Liver (tissue), 9 donors: ENCODE results near the gene BICDL1. TPM values are rescaled to one million over a fixed set of nuclear protein-coding genes. Genes with fewer than 3 reads are reported as not detected.

Source experiments
- DNase-seq: peaks from one replicate; pipeline ENCODE4 v3.0.0-alpha.2; 2017; ENCODE audit warnings: low spot score
- H3K27ac ChIP-seq, 2 donors: one replicate each; pipeline ENCODE4 v1.7.0; 2013; ENCODE audit warnings: inconsistent platforms in 2 of 2, low read length in 2 of 2, control low read depth in 1 of 2, low read depth in 1 of 2, mild to moderate bottlenecking in 1 of 2
- H3K27me3 ChIP-seq, 4 donors: one replicate each; pipeline versions ENCODE4 v1.6.1 to v1.7.0; 2013; ENCODE audit warnings: low read length in 3 of 4, inconsistent platforms in 1 of 4, mild to moderate bottlenecking in 1 of 4, moderate library complexity in 1 of 4; ENCODE audit not compliant: control insufficient read depth in 4 of 4, insufficient read depth in 4 of 4
- H3K36me3 ChIP-seq, 4 donors: one replicate each; pipeline versions ENCODE4 v1.6.1 to v1.7.0; 2013; ENCODE audit warnings: low read length in 3 of 4, mild to moderate bottlenecking in 3 of 4, low read depth in 1 of 4, moderate library complexity in 1 of 4; ENCODE audit not compliant: control insufficient read depth in 4 of 4, insufficient read depth in 3 of 4
- H3K4me1 ChIP-seq, 4 donors: one replicate each; pipeline versions ENCODE4 v1.6.1 to v1.7.0; 2013; ENCODE audit warnings: low read length in 3 of 4, mild to moderate bottlenecking in 3 of 4, moderate library complexity in 1 of 4; ENCODE audit not compliant: control insufficient read depth in 4 of 4, insufficient read depth in 4 of 4
- H3K4me3 ChIP-seq, 3 donors: one replicate each; pipeline versions ENCODE4 v1.6.1 to v1.7.0; 2013; ENCODE audit warnings: low read length in 3 of 3, control low read depth in 1 of 3, low read depth in 1 of 3, mild to moderate bottlenecking in 1 of 3
- H3K9ac ChIP-seq, 2 donors: one replicate each; pipeline ENCODE4 v1.7.0; 2013; ENCODE audit warnings: low read length in 2 of 2, mild to moderate bottlenecking in 2 of 2, moderate library complexity in 2 of 2, control low read depth in 1 of 2, low read depth in 1 of 2
- H3K9me3 ChIP-seq, 4 donors: one replicate each; pipeline versions ENCODE4 v1.6.1 to v1.7.0; 2013; ENCODE audit warnings: low read length in 3 of 4; ENCODE audit not compliant: control insufficient read depth in 4 of 4
- FOXA2 ChIP-seq: IDR thresholded peaks from 2 replicates; pipeline ENCODE4 v1.6.1; 2016; ENCODE audit warnings: antibody characterized with exemption
- GABPA ChIP-seq, 2 donors: IDR thresholded peaks in 1 of 2; conservative IDR thresholded peaks in 1 of 2; 2 replicates each; pipeline ENCODE4 v1.6.1; 2016; ENCODE audit warnings: antibody characterized with exemption in 2 of 2, mild to moderate bottlenecking in 1 of 2, moderate library complexity in 1 of 2
- HNF4G ChIP-seq: IDR thresholded peaks from 2 replicates; pipeline ENCODE4 v1.6.1; 2016; ENCODE audit warnings: antibody characterized with exemption
- JUND ChIP-seq, 2 donors: IDR thresholded peaks; 2 replicates each; pipeline ENCODE4 v1.6.1; 2016; ENCODE audit warnings: antibody characterized with exemption in 2 of 2
- NR2F2 ChIP-seq: IDR thresholded peaks from 2 replicates; pipeline ENCODE4 v1.6.1; 2016; ENCODE audit warnings: antibody characterized with exemption
- RAD21 ChIP-seq, 2 donors: IDR thresholded peaks; 2 replicates each; pipeline ENCODE4 v1.6.1; 2016; ENCODE audit warnings: antibody characterized with exemption in 2 of 2, mild to moderate bottlenecking in 2 of 2
- RXRA ChIP-seq, 2 donors: IDR thresholded peaks; 2 replicates each; pipeline ENCODE4 v1.6.1; 2017 to 2018; ENCODE audit warnings: antibody characterized with exemption in 2 of 2, mild to moderate bottlenecking in 1 of 2
- SP1 ChIP-seq: IDR thresholded peaks from 2 replicates; pipeline ENCODE4 v1.6.1; 2018; ENCODE audit warnings: antibody characterized with exemption, mild to moderate bottlenecking
- YY1 ChIP-seq: IDR thresholded peaks from 2 replicates; pipeline ENCODE4 v1.6.1; 2016; ENCODE audit warnings: antibody characterized with exemption, mild to moderate bottlenecking
- WGBS: extraction: QIAGEN DNeasy Blood & Tissue Kit; methylation state at CpG from one replicate; pipeline ENCODE4 v1.1.7; 2013; 5-methylcytosine and 5-hydroxymethylcytosine counted together
- polyA plus RNA-seq, 2 donors: library from polyadenylated mRNA; stranded (reverse) in 1 of 2; unstranded in 1 of 2; fragments of 200-250 nt in 1 of 2; fragments of >200 nt in 1 of 2; fragmentation: Nextera tagmentation in 1 of 2; extraction: Ambion mirVana in 1 of 2; gene quantifications; one replicate each; pipeline versions ENCODE4 v1.2.1 to v1.2.3, GENCODE V29; 2013 to 2015
- total RNA-seq, 2 donors: library from RNA; depleted of rRNA; stranded (reverse); fragments of >200 nt; gene quantifications; one replicate each; pipeline ENCODE4 v1.2.3, GENCODE V29; 2014
- TF ChIP-seq, protein P1 (sequence below): IDR thresholded peaks from 2 replicates; pipeline ENCODE4 v1.6.1; 2016; ENCODE audit warnings: antibody characterized with exemption, mild to moderate bottlenecking
- TF ChIP-seq, protein P2 (sequence below): IDR thresholded peaks from 2 replicates; pipeline ENCODE4 v1.6.1; 2016; ENCODE audit warnings: antibody characterized with exemption
- TF ChIP-seq, protein P3 (sequence below): fragments of 150-350 bp; IDR thresholded peaks from 2 replicates; pipeline ENCODE4 v1.5.1; 2017; ENCODE audit warnings: improper control_type of control experiment, low read depth, low read length; ENCODE audit not compliant: missing input control
- donor health status: healthy.
- donor health status: healthy.
- donor health status: healthy.
- donor health status: healthy.
- donor health status: healthy.

BICDL1 gene
- total and polyA plus RNA-seq, 4 donors: 0.65 to 3.8 (median 2.3) TPM

DNA sequence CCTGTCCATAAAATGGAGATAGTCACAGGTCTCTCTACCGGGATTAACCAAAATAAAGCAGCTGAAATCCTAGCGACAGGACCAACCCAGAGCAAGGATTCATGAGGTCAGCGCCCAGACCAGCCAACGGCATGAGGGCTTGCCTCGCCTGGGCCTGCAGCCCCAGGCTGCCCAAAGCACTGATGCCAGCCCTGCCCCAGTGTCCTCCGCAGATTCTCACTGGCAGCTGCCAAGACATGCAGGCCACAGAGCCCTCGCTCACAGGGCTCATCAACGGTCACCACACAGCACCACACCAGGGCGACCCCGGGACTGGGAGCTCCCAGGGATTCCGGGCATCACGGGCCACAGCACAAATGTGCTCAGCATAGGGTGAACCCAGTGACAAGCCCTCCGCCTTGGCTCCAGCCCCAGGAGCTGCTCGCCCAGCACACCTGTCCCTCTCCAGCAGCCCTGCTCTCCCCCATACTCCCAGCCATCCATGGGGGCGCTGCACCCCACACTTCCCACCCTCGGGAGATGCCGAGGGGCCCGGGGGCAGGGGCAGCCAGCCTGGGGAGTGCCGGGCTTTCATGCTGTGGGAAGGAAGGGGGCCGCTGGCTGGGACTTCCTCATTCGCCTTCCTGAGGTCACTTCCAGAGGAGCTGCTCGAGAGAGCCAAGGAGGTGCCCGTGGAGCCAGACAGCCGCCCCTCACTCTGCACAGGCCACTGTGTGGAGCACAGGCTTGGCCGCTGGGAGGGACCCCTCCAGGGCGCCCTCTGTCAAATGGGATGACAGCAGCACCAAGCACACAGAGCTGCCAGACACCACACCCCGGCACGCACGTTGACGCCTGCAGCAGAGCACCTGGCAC, 113.4 kb downstream of the BICDL1 start (continued):
- TF ChIP-seq, protein P1, sequence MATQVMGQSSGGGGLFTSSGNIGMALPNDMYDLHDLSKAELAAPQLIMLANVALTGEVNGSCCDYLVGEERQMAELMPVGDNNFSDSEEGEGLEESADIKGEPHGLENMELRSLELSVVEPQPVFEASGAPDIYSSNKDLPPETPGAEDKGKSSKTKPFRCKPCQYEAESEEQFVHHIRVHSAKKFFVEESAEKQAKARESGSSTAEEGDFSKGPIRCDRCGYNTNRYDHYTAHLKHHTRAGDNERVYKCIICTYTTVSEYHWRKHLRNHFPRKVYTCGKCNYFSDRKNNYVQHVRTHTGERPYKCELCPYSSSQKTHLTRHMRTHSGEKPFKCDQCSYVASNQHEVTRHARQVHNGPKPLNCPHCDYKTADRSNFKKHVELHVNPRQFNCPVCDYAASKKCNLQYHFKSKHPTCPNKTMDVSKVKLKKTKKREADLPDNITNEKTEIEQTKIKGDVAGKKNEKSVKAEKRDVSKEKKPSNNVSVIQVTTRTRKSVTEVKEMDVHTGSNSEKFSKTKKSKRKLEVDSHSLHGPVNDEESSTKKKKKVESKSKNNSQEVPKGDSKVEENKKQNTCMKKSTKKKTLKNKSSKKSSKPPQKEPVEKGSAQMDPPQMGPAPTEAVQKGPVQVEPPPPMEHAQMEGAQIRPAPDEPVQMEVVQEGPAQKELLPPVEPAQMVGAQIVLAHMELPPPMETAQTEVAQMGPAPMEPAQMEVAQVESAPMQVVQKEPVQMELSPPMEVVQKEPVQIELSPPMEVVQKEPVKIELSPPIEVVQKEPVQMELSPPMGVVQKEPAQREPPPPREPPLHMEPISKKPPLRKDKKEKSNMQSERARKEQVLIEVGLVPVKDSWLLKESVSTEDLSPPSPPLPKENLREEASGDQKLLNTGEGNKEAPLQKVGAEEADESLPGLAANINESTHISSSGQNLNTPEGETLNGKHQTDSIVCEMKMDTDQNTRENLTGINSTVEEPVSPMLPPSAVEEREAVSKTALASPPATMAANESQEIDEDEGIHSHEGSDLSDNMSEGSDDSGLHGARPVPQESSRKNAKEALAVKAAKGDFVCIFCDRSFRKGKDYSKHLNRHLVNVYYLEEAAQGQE: no peak
- TF ChIP-seq SP1 (no peak), FOXA2 (no peak), RAD21 (IDR thresholded peaks at IDR 0.05) (no peak), HNF4G (no peak)

DNA sequence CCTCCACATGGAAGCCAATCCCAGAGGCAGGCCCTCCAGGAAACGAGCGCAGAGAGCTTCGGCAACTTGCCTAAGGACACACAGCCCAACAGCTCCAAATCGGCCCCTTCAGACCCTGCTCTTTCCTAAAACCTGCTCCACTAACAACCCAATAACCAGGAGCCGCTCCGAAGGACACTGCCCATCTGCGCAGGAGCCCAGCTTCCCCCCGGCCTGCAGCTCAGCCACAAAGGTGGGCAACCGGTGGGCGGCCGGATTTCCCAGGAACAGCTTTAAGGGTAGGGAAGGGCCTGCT, 114.0 kb downstream of the BICDL1 start:
- H3K4me1 ChIP-seq: peaks cover 0 to 9% (median 3%) of the 10 kb centered on the region in 4 donors
- no peak for DNase-seq
- no peak overlapping the region for H3K27ac ChIP-seq
- no peaks in the 10 kb centered on the region for H3K9me3 ChIP-seq
- no peaks in the 10 kb centered on the region for H3K27me3 ChIP-seq
- WGBS: 96% methylated on average over 11 of the region's 11 CpGs
- H3K4me3 ChIP-seq: no peak overlapping the region
- H3K36me3 ChIP-seq: peaks cover 6 to 34% (median 13%) of the 10 kb centered on the region in 4 donors
- no peak overlapping the region for H3K9ac ChIP-seq
- TF ChIP-seq, protein P1: no peak
- TF ChIP-seq YY1: no peak
- no peak for TF ChIP-seq NR2F2
- no peak for TF ChIP-seq HNF4G
- TF ChIP-seq GABPA (IDR thresholded peaks at IDR 0.05 in 1 of 2, conservative IDR thresholded peaks at IDR 0.05 in 1 of 2): no peak
- TF ChIP-seq JUND (IDR thresholded peaks at IDR 0.05): no peak
- TF ChIP-seq, protein P2, sequence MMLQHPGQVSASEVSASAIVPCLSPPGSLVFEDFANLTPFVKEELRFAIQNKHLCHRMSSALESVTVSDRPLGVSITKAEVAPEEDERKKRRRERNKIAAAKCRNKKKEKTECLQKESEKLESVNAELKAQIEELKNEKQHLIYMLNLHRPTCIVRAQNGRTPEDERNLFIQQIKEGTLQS: no peak
- no peak for TF ChIP-seq RAD21 (IDR thresholded peaks at IDR 0.05)
- TF ChIP-seq, protein P3, sequence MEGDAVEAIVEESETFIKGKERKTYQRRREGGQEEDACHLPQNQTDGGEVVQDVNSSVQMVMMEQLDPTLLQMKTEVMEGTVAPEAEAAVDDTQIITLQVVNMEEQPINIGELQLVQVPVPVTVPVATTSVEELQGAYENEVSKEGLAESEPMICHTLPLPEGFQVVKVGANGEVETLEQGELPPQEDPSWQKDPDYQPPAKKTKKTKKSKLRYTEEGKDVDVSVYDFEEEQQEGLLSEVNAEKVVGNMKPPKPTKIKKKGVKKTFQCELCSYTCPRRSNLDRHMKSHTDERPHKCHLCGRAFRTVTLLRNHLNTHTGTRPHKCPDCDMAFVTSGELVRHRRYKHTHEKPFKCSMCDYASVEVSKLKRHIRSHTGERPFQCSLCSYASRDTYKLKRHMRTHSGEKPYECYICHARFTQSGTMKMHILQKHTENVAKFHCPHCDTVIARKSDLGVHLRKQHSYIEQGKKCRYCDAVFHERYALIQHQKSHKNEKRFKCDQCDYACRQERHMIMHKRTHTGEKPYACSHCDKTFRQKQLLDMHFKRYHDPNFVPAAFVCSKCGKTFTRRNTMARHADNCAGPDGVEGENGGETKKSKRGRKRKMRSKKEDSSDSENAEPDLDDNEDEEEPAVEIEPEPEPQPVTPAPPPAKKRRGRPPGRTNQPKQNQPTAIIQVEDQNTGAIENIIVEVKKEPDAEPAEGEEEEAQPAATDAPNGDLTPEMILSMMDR: no peak
- no peak for TF ChIP-seq RXRA (IDR thresholded peaks at IDR 0.05)
- TF ChIP-seq FOXA2: no peak
